ENCODE results near the gene SLC6A2.

The SLC6A2 gene

GRCh38 chr16:55657616-55658015, 1.8 kb downstream of the SLC6A2 start:
- no peak for DNase-seq (ENCODE audit: low read depth)
- H3K4me3 ChIP-seq (ENCODE audit: control insufficient read depth, low read depth, low read length) = no peak overlapping the region
- TF ChIP-seq CTCF (conservative IDR thresholded peaks at IDR 0.05; ENCODE audit: control insufficient read depth, insufficient read depth, low read depth, low read length) = no peak

- no peak for TF ChIP-seq CTCF (conservative IDR thresholded peaks at IDR 0.05; ENCODE audit: control insufficient read depth, insufficient read depth, low read depth, low read length)
Observed at GRCh38 chr16:55658898-55659420, 3.2 kb downstream of the SLC6A2 start.

GRCh38 chr16:55660026-55660425, 4.2 kb downstream of the SLC6A2 start:
- no peak for TF ChIP-seq CTCF (conservative IDR thresholded peaks at IDR 0.05; ENCODE audit: control insufficient read depth, insufficient read depth, low read depth, low read length)
- DNase-seq (ENCODE audit: low read depth) = no peak
- no peak overlapping the region for H3K4me3 ChIP-seq (ENCODE audit: control insufficient read depth, low read depth, low read length)

More at GRCh38 chr16:55658898-55659420, 3.2 kb downstream of the SLC6A2 start:
- H3K4me3 ChIP-seq (ENCODE audit: control insufficient read depth, low read depth, low read length) = no peak overlapping the region
- DNase-seq (ENCODE audit: low read depth) = no peak

- DNase-seq (ENCODE audit: low read depth) = no peak
- TF ChIP-seq CTCF (conservative IDR thresholded peaks at IDR 0.05; ENCODE audit: control insufficient read depth, insufficient read depth, low read depth, low read length) = no peak
- no peak overlapping the region for H3K4me3 ChIP-seq (ENCODE audit: control insufficient read depth, low read depth, low read length)
Observed at GRCh38 chr16:55660828-55661227, 5.0 kb downstream of the SLC6A2 start.

- TF ChIP-seq CTCF (conservative IDR thresholded peaks at IDR 0.05; ENCODE audit: control insufficient read depth, insufficient read depth, low read depth, low read length) = no peak
- H3K4me3 ChIP-seq (ENCODE audit: control insufficient read depth, low read depth, low read length) = no peak overlapping the region
- peak; percentile 18 for DNase-seq (ENCODE audit: low read depth)
Observed at GRCh38 chr16:55661941-55662643, 6.3 kb downstream of the SLC6A2 start.

GRCh38 chr16:55662644-55663031, 6.8 kb downstream of the SLC6A2 start:
- no peak for TF ChIP-seq CTCF (conservative IDR thresholded peaks at IDR 0.05; ENCODE audit: control insufficient read depth, insufficient read depth, low read depth, low read length)
- DNase-seq (ENCODE audit: low read depth) = peak; percentile 22
- no peak overlapping the region for H3K4me3 ChIP-seq (ENCODE audit: control insufficient read depth, low read depth, low read length)

Data from fibroblast of mammary gland (primary cell).